ENCODE results near the gene GOLGA3.
"Not testable (repeated sequence)": the region's sequence is repeated elsewhere in the genome, so short reads cannot be mapped to it uniquely, and the experiment has no call there.

Gene GOLGA3

DNA sequence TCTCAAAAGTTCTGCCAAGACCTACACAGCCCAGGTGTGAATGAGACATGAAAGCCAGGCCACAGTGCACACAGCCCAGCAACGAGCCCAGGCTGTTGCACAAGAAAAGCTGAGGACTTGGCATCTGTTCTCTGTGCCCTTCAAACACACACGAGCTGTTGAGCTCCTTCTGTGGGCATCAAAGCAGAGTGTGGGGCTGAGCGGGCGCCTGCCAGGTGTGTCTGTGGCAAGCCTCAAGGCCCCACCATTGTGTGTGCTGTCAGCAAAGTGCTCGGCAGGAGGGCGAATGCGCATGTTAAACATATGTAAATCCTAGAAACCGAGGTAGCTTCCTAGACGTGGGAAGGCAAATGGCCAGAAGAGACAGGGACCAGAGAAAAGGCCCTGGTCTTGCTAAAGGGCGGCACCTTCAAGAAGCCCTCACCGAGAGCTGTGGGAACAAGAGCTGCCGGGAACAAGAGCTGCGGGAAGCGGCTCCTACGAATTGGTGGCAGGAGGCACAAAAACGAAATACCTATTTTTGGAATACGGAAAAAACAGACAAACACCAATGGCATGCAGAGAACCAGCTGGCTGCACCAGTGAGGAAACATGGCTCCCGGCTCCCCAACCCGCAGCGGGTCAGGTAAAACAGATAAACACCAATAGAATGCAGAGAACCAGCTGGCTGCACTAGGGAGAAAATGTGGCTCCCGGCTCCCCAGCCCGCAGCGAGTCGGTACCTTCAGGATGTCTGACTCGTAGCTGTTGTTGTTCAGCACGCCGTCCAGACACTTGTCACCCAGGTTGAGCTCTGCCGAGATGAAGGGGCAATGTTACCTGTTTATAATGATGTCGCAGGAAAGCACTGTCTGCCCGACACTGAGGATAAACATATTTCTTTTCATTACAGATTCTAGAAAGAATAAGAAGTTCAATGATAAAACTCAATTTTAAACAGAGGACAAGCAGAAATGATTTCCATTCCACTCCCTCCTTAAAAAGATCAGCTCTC lies 19.0 kb upstream of the GOLGA3 start:
- DNase-seq: no peak

DNA sequence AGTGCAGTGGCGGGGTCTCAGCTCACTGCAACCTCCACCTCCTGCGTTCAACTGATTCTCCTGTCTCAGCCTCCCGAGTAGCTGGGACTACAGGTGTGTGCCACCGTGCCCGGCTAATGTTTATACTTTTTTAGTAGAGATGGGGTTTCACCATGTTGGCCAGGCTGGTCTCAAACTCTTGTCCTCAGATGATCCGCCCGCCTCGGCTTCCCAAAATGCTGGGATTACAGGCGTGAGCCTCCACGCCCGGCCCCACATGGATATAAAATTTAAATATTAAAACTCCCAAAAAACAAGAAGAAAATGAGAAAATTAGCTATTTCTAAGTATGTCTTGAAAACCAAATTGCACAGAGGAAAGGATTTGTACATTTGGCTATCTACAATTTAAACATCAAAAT lies 16.0 kb upstream of the GOLGA3 start:
- DNase-seq: not testable (repeated sequence)

DNA sequence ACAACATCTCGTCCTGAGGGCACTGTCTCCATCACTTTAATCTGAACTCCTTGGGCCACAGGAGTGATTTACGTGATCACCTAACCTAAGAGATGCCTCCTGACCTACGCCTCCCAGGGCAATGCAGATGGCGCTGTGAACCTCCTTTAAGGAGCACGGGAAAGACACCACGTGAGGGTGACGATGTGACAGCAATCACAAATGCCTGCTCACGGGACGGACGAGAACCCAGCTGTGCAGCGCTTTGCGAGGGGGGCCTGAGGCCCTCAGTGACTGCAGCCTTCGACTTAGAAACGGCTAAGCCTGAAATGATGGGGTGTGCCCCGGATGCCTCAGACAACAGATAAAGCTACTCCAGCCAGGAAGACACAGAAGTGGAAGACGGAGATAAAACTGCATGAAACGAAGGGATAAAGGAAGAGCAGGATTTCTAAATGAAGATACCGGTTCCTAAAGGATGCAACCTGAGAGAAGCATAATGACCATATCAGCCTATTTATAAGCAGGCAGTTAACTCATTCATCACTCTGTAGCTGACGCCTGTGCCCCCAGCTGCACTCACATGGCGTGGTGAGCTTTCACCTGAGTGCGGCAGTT lies 13.9 kb upstream of the GOLGA3 start:
- no peak for DNase-seq

- no peak for DNase-seq
Measured at GRCh38 chr12:132841151-132841550, 12.5 kb upstream of the GOLGA3 start.

GRCh38 chr12:132840536-132840935 lies 11.9 kb upstream of the GOLGA3 start:
- no peak for DNase-seq

DNA sequence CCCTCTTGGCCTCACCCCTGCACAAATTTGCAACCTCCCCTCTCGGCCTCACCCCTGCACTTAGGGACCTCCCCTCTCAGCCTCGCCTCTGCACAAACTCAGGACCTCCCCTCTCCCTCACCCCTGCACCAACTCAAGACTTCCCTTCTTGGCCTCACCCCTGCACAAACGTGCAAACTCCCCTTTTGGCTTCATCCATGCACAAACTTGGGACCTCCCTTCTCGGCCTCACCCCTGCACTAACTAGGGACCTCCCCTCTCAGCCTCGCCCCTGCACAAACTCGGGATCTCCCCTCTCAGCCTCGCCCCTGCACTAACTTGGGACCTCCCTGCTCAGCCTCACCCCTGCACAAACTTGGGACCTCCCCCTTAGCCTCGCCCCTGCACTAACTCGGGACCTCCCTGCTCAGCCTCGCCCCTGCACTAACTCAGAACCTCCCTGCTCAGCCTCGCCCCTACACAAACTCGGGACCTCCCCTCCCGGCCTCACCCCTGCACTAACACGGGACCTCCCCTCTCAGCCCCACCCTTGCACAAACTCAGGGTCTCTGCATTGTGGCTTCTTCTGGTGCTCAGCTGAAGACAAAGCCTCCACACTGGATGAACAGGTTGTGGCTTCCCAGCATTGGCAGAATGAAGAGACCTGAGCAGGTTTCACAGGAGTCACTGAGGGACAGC lies 11.0 kb upstream of the GOLGA3 start:
- no peak for DNase-seq

- no peak for DNase-seq
Measured at GRCh38 chr12:132838410-132839080, 9.9 kb upstream of the GOLGA3 start.

DNA sequence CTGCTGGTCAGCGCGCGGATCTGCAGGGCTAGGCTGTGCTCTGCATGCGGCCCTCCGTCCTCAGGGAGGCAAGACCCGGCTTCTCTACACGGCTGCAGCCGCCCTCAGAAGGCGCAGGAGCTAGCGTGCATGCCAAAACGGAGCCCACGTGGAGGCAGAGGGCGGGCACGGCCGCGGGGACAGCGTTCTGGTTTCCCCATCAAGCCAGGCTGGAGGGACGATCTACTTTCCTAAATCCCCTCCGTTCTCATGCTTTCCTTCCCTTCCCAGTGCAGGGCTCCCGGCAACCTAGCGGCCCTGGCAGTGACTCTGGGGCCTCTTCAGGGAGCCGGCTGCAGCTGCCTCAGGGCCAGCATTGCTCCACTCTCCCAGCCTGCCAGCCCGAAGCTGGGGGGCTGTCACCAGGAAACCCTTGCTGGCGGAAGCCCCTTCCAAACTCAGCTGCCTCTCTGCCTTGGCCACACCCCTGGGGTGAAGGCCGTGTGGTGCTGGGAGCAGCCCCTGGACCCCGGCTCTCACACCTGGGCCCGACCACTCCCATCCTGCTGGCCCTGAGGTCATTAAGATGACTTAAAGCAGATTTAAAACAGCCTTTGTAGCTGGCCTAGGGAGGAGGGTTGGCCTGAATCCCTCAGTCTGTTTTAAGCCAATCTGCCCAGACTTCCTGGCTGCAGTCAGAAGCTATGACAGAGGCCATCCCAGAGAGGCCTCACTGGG lies 9.2 kb upstream of the GOLGA3 start:
- no peak for DNase-seq

DNA sequence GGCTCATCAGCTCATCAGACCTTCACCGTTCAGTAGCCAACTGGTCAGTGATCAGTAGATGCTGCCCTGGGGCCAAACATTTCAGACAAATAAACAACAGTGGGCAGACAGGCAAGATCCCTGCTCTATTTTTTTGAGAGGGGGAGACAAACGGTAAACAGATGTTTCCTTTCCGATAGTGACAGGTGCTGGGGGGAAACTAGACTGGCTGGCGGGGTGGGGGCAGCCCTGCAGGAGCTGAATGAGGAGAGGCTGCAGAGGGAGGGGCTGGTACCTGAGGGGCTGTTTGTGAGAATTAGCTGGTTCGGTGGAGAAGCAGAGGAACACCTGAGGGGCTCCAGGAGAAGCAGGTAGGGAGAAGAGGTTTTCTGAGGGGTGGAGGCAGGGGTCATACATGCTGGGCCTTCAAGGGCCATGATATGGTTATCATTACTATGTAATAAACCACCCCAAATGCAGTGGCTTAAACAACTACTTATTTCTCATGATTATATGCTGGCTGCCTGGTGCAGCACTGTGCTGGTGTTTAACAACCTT lies 8.2 kb upstream of the GOLGA3 start:
- DNase-seq: no peak

DNA sequence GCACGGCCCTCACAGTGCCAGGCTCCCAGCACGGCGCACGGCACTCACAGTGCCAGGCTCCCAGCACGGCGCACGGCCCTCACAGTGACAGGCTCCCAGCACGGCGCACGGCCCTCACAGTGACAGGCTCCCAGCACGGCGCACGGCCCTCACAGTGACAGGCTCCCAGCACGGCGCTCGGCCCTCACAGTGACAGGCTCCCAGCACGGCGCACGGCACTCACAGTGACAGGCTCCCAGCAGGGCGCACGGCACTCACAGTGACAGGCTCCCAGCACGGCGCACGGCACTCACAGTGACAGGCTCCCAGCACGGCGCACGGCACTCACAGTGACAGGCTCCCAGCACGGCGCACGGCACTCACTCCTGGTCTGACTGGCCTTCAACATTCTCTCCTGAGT lies 7.6 kb upstream of the GOLGA3 start:
- not testable (repeated sequence) for DNase-seq

GRCh38 chr12:132835076-132836025 lies 6.7 kb upstream of the GOLGA3 start:
- no peak for DNase-seq

DNA sequence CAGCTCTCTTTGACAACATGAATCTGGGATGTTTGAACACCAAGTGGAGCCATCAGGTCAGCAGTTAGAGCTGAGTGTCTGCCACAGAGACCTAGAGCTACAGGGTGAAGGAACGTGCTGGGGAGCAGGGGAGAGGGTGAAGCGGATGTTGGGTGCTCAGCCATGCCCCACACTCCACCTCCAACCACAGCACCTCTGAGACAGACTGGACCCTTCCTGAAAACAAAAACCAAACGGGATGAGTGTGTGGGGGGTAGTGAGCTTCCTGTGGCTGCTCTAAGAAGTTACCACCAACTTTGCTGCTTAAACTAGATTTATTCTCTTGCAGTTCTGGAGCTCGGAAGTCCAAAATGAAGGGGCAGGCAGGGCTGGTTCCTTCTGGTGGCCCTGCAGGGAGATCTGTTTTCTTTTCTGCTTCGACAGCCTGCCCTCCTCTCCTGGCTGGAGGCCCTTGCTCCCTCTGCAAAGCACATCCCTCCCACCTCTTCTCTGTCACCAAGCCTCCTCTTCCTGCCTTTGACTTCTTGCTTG lies 5.6 kb upstream of the GOLGA3 start:
- no peak for DNase-seq

GRCh38 chr12:132833341-132833740 lies 4.7 kb upstream of the GOLGA3 start:
- DNase-seq: no peak

- no peak for DNase-seq
Measured at GRCh38 chr12:132831771-132832170, 3.1 kb upstream of the GOLGA3 start.

DNA sequence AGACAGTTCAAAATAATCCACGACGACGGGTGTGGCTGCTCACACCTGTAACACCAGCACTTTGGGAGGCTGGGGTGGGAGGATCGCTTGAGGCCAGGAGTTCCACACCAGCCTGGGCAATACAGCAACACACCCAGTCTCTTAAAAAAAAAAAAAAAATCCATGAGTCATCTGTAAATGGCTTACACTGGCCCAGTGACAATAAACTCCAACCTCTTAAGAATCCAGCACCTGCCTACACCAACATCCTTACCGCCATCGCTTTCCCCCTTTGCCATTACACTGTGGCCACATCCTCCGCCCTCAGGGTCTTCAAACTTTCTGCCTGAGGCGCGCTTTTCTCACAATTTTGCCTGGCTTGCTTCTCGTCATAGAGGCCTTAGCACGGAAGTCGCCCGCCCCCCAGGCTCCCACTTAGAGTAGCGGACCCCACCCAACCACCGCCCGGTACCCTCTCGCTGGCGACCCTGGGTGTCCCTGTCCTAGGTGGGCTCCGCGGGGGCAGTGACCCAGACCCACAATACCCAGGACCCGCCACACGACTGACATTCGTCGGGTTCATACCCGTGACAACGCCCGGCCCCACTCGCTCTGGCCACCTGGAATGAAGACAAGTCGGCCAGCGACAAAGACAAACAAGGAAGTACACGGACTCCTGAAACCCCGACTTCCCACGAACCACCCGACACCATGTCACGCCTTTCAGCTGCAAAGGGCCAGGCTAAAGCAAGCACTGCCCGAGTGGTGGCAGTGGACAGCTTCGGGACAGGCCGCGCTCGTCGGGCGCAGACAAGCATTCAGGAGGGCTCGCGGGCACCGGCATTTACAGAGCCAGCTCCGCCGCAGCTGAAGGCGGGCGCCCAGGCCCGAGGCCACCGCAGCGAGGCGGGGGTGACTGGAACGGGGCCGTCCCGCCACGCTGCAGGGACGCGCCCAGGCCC lies 636 bp downstream of the GOLGA3 start:
- peak; percentile 16 to 18 for DNase-seq

DNA sequence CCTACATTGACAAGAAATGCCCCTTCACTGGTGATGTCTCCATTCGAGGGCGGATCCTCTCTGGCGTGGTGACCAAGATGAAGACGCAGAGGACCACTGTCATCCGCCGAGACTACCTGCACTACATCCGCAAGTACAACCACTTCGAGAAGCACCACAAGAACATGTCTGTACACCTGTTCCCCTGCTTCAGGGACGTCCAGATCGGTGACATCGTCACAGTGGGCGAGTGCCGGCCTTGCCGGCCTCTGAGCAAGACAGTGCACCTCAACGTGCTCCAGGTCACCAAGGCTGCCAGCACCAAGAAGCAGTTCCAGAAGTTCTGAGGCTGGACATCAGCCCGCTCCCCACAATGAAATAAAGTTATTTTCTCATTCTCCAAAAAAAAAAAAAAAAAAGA lies 2.8 kb downstream of the GOLGA3 start:
- DNase-seq: no peak

DNA sequence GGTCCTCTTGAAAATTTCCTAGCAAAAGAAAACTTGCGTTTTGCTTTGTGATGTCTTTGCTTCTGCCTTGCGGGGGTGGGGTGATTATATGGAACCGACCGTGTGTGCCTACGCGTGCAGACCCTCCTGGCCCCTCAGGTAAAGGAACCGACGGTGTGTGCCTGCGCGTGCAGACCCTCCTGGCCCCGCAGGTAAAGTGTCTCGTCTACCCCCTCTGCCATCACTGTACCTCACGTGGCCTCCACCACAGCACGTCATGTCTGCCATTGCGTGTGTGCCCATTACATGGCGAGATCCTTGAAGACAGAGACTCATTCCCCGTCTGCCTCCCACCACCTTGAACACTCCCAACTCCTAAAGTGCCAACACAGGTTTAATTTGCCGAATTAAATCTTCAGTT lies 3.6 kb downstream of the GOLGA3 start:
- DNase-seq: no peak

DNA sequence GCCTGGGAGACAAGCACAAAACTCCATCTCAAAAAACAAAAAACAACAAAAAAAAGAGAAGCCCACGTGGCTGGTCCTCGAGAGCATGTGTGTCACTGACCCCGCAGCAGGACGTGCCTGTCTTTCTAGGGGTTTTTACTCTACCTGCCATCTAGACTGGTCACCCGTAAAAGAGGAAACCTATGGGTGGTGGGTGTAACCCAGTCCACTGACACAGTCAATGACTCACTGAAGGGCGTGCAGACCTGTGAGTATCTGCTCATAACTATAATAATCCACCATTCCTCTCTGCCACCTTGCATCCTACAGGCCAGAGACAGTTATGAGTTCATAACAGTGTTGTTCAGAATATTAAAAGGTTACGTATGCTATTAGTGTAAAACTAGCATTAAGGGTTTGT lies 4.6 kb downstream of the GOLGA3 start:
- no peak for DNase-seq

DNA sequence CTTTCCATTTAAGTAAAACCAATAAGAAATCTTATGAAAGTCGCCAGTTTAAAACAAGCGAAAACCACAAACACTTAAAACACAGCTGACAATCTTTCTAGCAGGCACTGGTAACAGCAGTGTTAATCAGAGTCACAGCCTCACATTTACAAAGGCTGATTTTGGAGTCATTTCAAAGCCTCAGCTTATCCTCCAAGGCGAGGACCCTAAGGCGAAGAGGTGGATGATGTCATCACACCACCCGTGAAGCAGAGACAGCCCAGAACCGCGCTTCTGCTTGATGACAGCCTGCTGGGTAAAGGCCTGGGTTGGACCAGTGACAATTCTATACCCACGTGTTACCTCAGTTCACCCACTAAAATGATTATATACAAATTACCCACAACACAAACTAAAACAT lies 10.1 kb downstream of the GOLGA3 start:
- no peak for DNase-seq

GRCh38 chr12:132814232-132814631 lies 14.4 kb downstream of the GOLGA3 start:
- DNase-seq: no peak
